HT1080 (cell line): ENCODE results near the gene MAPK6. TPM values are rescaled to one million over a fixed set of nuclear protein-coding genes. Genes with fewer than 3 reads are reported as not detected.
"Not testable (repeated sequence)": the region's sequence is repeated elsewhere in the genome, so short reads cannot be mapped to it uniquely, and the experiment has no call there.

Experiments
- DNase-seq: peaks from one replicate; pipeline ENCODE4 v3.0.0-alpha.2; 2015; ENCODE audit warnings: low read depth
- total RNA-seq: library from RNA; depleted of rRNA; stranded (reverse); fragments of >200 nt; shearing (Covaris generic); gene quantifications from 2 replicates; pipeline ENCODE4 v1.2.3, GENCODE V29; 2014

Gene MAPK6
- total RNA-seq, 1 experiment from 2014 or later, result 48.3 TPM

DNA sequence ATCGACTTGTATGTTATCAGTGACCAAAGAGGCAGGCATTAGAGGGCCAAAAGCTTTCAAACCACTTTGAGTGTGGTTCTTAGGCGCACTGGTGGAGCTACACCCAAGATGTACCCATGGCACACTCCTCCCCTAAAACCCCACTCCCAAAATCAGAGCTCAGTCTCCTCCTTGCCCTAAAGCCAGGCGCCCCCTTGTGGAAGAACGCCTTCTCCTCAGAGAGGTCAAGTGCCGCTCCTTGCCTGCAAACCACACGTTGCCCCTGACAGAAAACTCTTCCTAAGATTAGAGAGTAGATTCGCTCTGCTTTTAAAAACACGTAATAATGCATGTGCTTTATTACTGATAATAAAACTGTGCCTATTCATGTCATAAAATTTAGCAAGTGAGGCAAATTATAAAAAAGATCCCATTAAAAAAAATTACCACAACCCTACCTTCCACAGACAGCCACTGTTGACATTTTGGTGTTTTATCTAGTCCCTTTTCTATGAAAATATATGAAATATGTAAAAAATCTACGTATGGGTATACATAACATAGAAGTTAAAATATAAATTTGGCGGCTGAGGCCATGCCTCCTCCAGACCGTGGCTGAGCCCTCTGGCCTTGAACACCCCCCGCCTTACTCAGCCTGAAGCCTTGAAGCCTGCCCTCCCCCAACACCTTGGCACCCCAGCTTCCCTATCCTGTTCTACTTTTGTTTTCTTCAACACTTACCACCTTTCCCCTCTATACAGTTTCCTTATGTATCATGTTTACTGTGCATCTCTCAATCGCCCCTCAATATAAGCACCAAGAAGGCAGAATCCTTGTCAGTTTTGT, 60.1 kb downstream of the MAPK6 start:
- no peak for DNase-seq

DNA sequence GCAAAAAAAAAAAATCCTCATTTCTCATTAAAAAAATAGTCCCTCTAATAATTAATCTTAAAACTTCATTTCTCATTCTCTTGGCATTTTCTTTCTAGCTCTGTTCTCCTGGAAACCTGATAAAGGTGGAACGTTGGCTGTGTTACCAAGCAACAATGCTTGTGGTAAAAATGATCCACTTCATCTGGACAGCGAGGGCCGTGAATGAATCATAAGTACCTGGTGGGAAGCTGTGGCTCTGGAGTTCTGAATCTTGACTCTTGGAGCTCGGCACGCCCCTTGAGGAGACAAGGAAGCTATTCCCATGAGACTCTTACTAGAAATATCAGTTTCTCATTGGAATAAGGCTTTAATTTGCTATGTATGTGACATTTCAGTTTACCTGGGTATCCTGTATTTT, 61.0 kb downstream of the MAPK6 start:
- DNase-seq, result peak; percentile 80

DNA sequence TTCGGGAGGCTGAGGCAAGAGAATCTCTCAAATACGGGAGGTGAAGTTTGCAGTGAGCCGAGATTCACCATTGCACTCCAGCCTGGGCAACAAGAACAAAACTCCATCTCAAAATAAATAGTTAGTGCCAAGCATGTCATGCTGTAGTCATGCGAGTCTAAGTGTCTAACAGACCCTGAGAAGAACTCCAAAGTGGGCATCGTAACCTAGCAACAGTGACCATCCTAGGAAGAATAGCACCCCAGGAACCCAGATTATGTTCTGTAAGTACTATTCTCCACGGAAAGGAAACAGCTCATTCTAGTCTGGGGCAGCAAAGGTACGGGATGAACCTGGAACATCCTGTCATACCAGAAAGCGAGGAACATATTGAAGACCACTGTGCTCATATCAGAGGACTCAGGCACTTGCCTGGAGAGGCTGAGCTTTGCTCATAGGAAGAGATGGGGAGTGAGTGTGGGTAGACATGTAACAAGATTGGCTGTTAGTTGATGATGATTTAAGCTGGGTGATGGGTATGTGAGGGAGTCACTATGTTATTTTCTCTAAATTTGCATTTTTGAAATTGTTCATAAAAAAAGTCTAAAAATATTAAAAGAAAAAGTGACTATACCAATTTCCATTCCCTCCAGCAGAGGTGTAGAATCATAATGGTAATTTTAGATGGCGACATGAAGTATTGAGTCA, 61.8 kb downstream of the MAPK6 start:
- no peak for DNase-seq

GRCh38 chr15:52082197-52083036, 63.4 kb downstream of the MAPK6 start:
- DNase-seq, result no peak

DNA sequence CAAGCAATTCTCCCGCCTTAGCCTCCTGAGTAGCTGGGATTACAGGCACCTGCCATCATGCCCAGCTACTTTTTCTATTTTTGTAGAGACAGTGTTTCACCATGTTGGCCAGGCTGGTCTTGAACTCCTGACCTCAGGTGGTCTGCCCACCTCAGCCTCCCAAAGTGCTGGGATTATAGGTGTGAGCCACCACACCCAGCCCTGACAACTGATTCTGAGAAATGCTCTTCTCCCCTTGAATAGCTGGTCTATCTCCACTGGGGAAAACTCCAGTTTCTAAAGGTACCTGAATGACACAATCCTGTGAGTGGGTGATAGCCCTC, 64.0 kb downstream of the MAPK6 start:
- DNase-seq, result not testable (repeated sequence)

DNA sequence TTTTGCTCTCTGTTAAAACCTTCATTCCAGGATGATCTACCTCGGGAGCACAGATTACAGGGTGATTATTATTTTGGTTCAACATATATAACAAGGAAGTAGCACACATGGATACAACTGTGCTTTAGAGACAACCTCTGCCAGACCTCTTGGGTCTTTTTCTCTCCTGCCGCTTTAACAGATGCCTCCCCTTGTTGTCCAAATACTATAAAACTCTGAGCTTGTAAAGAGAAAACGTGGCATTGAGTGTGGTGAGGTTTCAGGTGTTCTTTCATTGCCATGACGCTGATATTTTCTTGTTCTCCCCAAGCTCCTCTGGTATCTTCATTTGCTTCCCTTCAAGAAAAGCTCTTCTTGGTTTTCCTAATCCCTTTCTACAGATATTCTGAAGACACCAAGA, 64.6 kb downstream of the MAPK6 start:
- no peak for DNase-seq

GRCh38 chr15:52085299-52085698, 66.3 kb downstream of the MAPK6 start:
- no peak for DNase-seq

GRCh38 chr15:52086011-52086786, 67.2 kb downstream of the MAPK6 start:
- no peak for DNase-seq

DNA sequence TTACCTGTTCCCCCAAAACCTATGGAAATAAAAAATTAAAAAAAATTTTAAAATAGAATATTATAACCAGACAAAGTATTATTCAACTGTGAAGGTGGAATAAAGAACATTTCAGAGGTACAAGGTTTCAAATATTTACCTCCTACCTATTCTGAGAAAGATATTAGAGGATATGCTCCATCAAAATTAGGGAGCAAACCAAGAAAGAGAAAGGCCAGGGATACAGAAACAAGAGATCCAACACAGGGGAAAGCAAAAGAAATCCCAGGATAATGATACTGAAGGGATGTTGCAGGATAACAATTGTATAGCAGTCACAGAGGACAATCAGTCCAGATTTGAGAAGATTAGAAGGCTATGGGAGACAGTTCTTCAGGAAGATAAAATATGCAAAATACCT, 71.2 kb downstream of the MAPK6 start:
- no peak for DNase-seq

DNA sequence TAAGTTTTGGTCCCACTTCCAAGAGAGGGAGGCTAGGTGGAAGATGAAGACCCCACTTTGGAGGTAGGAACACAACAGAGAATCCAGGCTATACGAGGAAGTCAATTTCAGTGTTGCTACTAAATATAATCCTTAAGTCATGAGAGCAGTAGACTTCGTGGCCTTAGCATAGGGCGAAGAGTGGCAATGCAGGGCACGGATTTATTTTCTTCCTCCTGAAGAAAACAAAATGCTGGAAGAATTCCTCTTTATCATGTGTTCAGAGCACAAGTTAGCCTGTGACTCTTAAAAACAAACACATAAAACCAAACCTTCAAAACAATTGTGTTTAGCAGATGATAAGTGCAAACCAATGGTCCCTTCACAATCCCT, 74.1 kb downstream of the MAPK6 start:
- no peak for DNase-seq

GRCh38 chr15:52093539-52094510, 74.8 kb downstream of the MAPK6 start:
- DNase-seq, result peak; percentile 97

- DNase-seq, result no peak
Observed at GRCh38 chr15:52094811-52095584, 76.0 kb downstream of the MAPK6 start.

- DNase-seq, result no peak
Observed at GRCh38 chr15:52095597-52096262, 76.7 kb downstream of the MAPK6 start.

- not testable (repeated sequence) for DNase-seq
Observed at GRCh38 chr15:52096536-52096935, 77.5 kb downstream of the MAPK6 start.

- DNase-seq, result no peak
Observed at GRCh38 chr15:52097180-52097579, 78.2 kb downstream of the MAPK6 start.

- no peak for DNase-seq
Observed at GRCh38 chr15:52098323-52098722, 79.3 kb downstream of the MAPK6 start.

GRCh38 chr15:52099651-52100272, 80.7 kb downstream of the MAPK6 start:
- DNase-seq, result no peak

GRCh38 chr15:52100807-52101442, 81.9 kb downstream of the MAPK6 start:
- peak; percentile 88 for DNase-seq
